GM12878 (cell line): ENCODE data around the gene CA5A. TPM values are rescaled to one million over a fixed set of nuclear protein-coding genes. Genes with fewer than 3 reads are reported as not detected.
"Not testable (repeated sequence)": the region's sequence is repeated elsewhere in the genome, so short reads cannot be mapped to it uniquely, and the experiment has no call there.

Experiments
- ATAC-seq: fragments of 200-7000 bp; cut with Tn5 transposase; 3 replicates; pipeline ENCODE4 v1.9.1; 2020; ENCODE audit warnings: mild to moderate bottlenecking, moderate library complexity
- BruUV-seq: library from RNA; stranded (reverse); fragments of 400-500 nt; replicated peaks from 2 replicates; lab custom pipeline; 2021; lab: Mats Ljungman, UMichigan
- CTCF ChIA-PET: fragments of 300-600 bp; sonication (Branson Sonifier 250); formaldehyde crosslinking; extraction: SDS; loops from one replicate; lab custom pipeline; 2021; ENCODE audit warnings: inconsistent platforms; lab: Yijun Ruan, JAX
- POLR2A ChIA-PET: fragments of 350-600 bp; formaldehyde crosslinking; extraction: SDS; loops from one replicate; lab custom pipeline; 2021; ENCODE audit warnings: inconsistent platforms; lab: Charles Lee
- RAD21 ChIA-PET: fragments of 300-600 bp; sonication (Branson Sonifier 250); formaldehyde crosslinking; loops from one replicate; lab custom pipeline; 2023; ENCODE audit warnings: antibody characterized with exemption; ENCODE audit not compliant: unreplicated experiment; lab: Charles Lee
- SMC1A ChIA-PET: fragments of 300-600 bp; sonication (Branson Sonifier 250); formaldehyde crosslinking; loops from one replicate; lab custom pipeline; 2023; ENCODE audit not compliant: unreplicated experiment, uncharacterized antibody; lab: Charles Lee
- DNase-seq: peaks from one replicate; pipeline ENCODE4 v3.0.0-alpha.2; 2011; ENCODE audit warnings: low read depth, low spot score
- FAIRE-seq: peaks from 3 replicates; lab custom pipeline; 2011; peaks lifted over from hg19 to GRCh38; lab: Jason Lieb, UNC
- H2AFZ ChIP-seq: 2 replicates; pipeline ENCODE4 v1.6.0; 2011; ENCODE audit warnings: low read depth, low read length, control low read depth; ENCODE audit not compliant: control insufficient read depth
- H3K27ac ChIP-seq: 2 replicates; pipeline ENCODE4 v1.5.1; 2011; ENCODE audit warnings: control low read depth; ENCODE audit not compliant: control insufficient read depth, insufficient read depth
- H3K27me3 ChIP-seq, 2 experiments: replicated peaks in 1 of 2; 2 replicates each; pipeline versions ENCODE4 v1.6.0 to v1.6.1; 2011; ENCODE audit warnings: low read length in 1 of 2; ENCODE audit not compliant: control insufficient read depth in 2 of 2, insufficient read depth in 2 of 2
- H3K36me3 ChIP-seq, 2 experiments: 2 replicates each; pipeline ENCODE4 v1.5.1; 2011; ENCODE audit warnings: low read length in 1 of 2; ENCODE audit not compliant: control insufficient read depth in 2 of 2, insufficient read depth in 2 of 2
- H3K4me1 ChIP-seq: 2 replicates; pipeline ENCODE4 v1.6.1; 2011; ENCODE audit warnings: mild to moderate bottlenecking, low read length, moderate library complexity, mixed read lengths; ENCODE audit not compliant: control insufficient read depth, insufficient read depth
- H3K4me2 ChIP-seq: 2 replicates; pipeline ENCODE4 v1.6.0; 2011; ENCODE audit warnings: control low read depth; ENCODE audit not compliant: control insufficient read depth, insufficient read depth
- H3K4me3 ChIP-seq: fragments of 200-600 bp; sonication (generic); 2 replicates; pipeline ENCODE4 v1.5.1; 2016
- H3K79me2 ChIP-seq: 2 replicates; pipeline ENCODE4 v1.6.0; 2011; ENCODE audit warnings: low read length; ENCODE audit not compliant: control insufficient read depth, insufficient read depth
- H3K9ac ChIP-seq: 2 replicates; pipeline ENCODE4 v1.8.0; 2011; ENCODE audit warnings: low read length, control low read depth, mixed read lengths; ENCODE audit not compliant: control insufficient read depth, insufficient read depth
- H3K9me3 ChIP-seq: replicated peaks from 3 replicates; pipeline ENCODE4 v1.5.1; 2011; ENCODE audit warnings: mild to moderate bottlenecking, low read length; ENCODE audit not compliant: control insufficient read depth, insufficient read depth
- H4K20me1 ChIP-seq: 2 replicates; pipeline ENCODE4 v1.6.0; 2011; ENCODE audit not compliant: control insufficient read depth, insufficient read depth
- HDAC6 ChIP-seq: fragments of 200-600 bp; sonication (generic); IDR thresholded peaks from one replicate; pipeline ENCODE4 v1.8.0; 2017; ENCODE audit warnings: antibody characterized with exemption; ENCODE audit not compliant: unreplicated experiment
- MLLT1 ChIP-seq: fragments of 450-650 bp; IDR thresholded peaks from 2 replicates; pipeline ENCODE4 v1.6.1; 2016; ENCODE audit warnings: mild to moderate bottlenecking
- POLR2AphosphoS2 ChIP-seq: IDR thresholded peaks from 2 replicates; pipeline ENCODE4 v1.6.1; 2011; ENCODE audit warnings: low read depth, mild to moderate bottlenecking, low read length, improper control_type of control experiment, moderate library complexity
- RBBP5 ChIP-seq: fragments of 200-600 bp; sonication (generic); conservative IDR thresholded peaks from 2 replicates; pipeline ENCODE4 v1.6.1; 2016
- TARDBP ChIP-seq: IDR thresholded peaks from 2 replicates; pipeline ENCODE4 v1.6.1; 2016; ENCODE audit warnings: borderline replicate concordance
- ZNF24 ChIP-seq: fragments of 450-650 bp; IDR thresholded peaks from 2 replicates; pipeline ENCODE4 v1.6.1; 2017; ENCODE audit warnings: antibody characterized with exemption, mild to moderate bottlenecking
- ZNF384 ChIP-seq: IDR thresholded peaks from 2 replicates; pipeline ENCODE4 v1.6.1; 2012; ENCODE audit warnings: low read depth, mild to moderate bottlenecking, low read length, improper control_type of control experiment, borderline replicate concordance
- WGBS: methylation state at CpG from one replicate; pipeline ENCODE4 v1.1.6; 2016; ENCODE audit warnings: low lambda C conversion rate; ENCODE audit not compliant: insufficient replicate concordance, insufficient coverage; ENCODE audit errors: missing lambda C conversion rate; 5-methylcytosine and 5-hydroxymethylcytosine counted together
- in situ Hi-C: fragments of 300-500 bp; cut with MboI; formaldehyde crosslinking; loops from 9 replicates; pipeline ENCODE4 v1.14.3; 2018; ENCODE audit warnings: mixed read lengths
- intact Hi-C: fragments of 100-400 bp; cut with micrococcal nuclease; formaldehyde crosslinking; loops from one replicate; pipeline ENCODE4 v1.14.2; 2022; ENCODE audit not compliant: unreplicated experiment
- polyA plus RNA-seq, 11 experiments: library from polyadenylated mRNA; depleted of rRNA in 4 of 11; unstranded in 6 of 11; stranded (reverse) in 5 of 11; fragments of >200 nt; fragmentation: Nextera tagmentation in 4 of 11; fragmentation: Illumina TruSeq in 1 of 11; extraction: Ambion mirVana in 4 of 11; extraction: Trizol in 1 of 11; gene quantifications; 1 replicate in 1 of 11; 2 replicates in 10 of 11; pipeline versions ENCODE4 v1.2.1 to v1.2.3, GENCODE V29; 2011 to 2016; ENCODE audit warnings: inconsistent platforms in 2 of 11, missing spikeins in 2 of 11, low read depth in 1 of 11
- total RNA-seq, 4 experiments: library from RNA; depleted of rRNA in 3 of 4; stranded (reverse); fragments of >200 nt in 3 of 4; fragmentation: Illumina TruSeq in 1 of 4; extraction: Trizol in 1 of 4; gene quantifications; 2 replicates each; pipeline versions ENCODE4 v1.2.1 to v1.2.3, GENCODE V29; 2013 to 2021
- TF ChIP-seq, protein P1 (sequence below): fragments of 450-650 bp; IDR thresholded peaks from 2 replicates; pipeline ENCODE4 v1.6.1; 2016; ENCODE audit warnings: mild to moderate bottlenecking

The CA5A gene
- total and polyA plus RNA-seq, 10 of the 15 experiments (the other 5 are each of a cell fraction or from before 2014, with no cell fraction given) = not detected

DNA sequence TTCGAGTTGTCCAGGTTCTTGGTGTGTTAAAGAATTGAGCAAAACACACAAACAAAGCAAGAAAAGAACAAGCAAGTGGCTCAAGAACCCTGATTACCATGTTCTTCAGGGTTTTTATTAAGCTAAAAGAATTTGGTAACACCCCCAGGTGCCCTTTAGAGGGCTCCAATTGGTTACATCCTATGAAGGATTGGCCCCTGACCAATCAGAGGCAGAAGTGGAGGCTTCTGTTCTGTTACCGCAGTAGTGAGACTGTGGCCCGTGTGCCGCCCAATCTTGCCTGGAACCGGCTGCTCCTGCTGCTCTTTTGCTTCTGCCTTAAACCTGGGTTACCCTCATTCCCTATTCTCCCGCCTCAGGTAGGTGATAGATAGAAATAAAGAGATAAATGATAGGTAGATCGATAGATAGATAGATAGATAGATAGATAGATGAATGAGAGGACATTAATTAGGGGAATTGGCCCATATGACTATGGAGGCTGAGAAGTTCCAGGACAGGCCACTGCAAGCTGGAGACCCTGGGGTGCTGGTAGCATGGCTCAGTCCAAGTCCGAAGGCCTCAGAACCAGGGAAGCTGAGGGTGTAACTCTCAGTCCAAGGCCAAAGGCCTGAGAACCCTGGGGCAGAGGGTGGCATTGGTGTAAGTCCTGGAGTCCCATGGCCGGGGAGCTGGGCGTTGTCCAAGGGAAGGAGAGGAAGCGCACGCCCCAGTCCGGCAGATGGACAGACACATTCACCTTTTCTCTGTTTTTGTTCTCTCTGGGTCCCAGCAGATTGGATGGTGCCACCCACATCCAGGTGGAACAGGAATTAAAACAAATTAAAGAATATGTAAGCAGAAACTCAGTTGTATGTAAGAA, 3.5 kb upstream of the CA5A start (continued):
- no peak for TF ChIP-seq MLLT1
- TF ChIP-seq TARDBP = no peak

- POLR2A ChIA-PET = no interaction called here
- Histone ChIP-seq H3K27ac (no peak overlapping the region), H3K4me3 (no peak overlapping the region), H2AFZ (no peak overlapping the region), H3K4me2 (no peak overlapping the region), H3K36me3 (no peaks in the 10 kb centered on the region), H3K9me3 (no peaks in the 10 kb centered on the region), H3K79me2 (no peaks in the 10 kb centered on the region), H3K27me3 (no peaks in the 10 kb centered on the region), H3K4me1 (no peaks in the 10 kb centered on the region), H4K20me1 (no peaks in the 10 kb centered on the region), H3K9ac (no peak overlapping the region)
- DNase-seq (no peak), ATAC-seq (no peak), FAIRE-seq (no peak)
- SMC1A ChIA-PET = no interaction called here
- RAD21 ChIA-PET = no interaction called here
- no TSS peak for BruUV-seq
- intact Hi-C loops = no loop called here
- 82% methylated on average over 4 of the region's 4 CpGs for WGBS
- in situ Hi-C loops = no loop called here
- TF ChIP-seq RBBP5 = no peak
- no peak for TF ChIP-seq POLR2AphosphoS2
- TF ChIP-seq ZNF24 = peak; percentile 98
- TF ChIP-seq ZNF384 = no peak
- TF ChIP-seq, protein P1, sequence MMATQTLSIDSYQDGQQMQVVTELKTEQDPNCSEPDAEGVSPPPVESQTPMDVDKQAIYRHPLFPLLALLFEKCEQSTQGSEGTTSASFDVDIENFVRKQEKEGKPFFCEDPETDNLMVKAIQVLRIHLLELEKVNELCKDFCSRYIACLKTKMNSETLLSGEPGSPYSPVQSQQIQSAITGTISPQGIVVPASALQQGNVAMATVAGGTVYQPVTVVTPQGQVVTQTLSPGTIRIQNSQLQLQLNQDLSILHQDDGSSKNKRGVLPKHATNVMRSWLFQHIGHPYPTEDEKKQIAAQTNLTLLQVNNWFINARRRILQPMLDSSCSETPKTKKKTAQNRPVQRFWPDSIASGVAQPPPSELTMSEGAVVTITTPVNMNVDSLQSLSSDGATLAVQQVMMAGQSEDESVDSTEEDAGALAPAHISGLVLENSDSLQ = 0 out of 2 replicates have a peak, but pooled peaks have one; percentile 13
- no peak for TF ChIP-seq HDAC6
- CTCF ChIA-PET = no interaction called here
Observed at GRCh38 chr16:87938412-87938949, 2.2 kb upstream of the CA5A start.

GRCh38 chr16:87937231-87937542, 858 bp upstream of the CA5A start:
- BruUV-seq, intact Hi-C loops, H3K4me3 ChIP-seq, H3K36me3 ChIP-seq, H3K4me2 ChIP-seq, CTCF ChIA-PET, FAIRE-seq, H3K4me1 ChIP-seq, in situ Hi-C loops, H3K9me3 ChIP-seq, ATAC-seq, DNase-seq, H3K27ac ChIP-seq, H4K20me1 ChIP-seq, RAD21 ChIA-PET, POLR2A ChIA-PET, H3K27me3 ChIP-seq, H2AFZ ChIP-seq, SMC1A ChIA-PET, H3K79me2 ChIP-seq, H3K9ac ChIP-seq: not testable (repeated sequence)
- WGBS = 24% methylated on average over 7 of the region's 7 CpGs
